C4-2B (cell line): ENCODE results near the gene GAB3.

Source experiments
- CTCF ChIP-seq: fragments of 450-650 bp; conservative IDR thresholded peaks from 2 replicates; pipeline ENCODE4 v1.5.1; 2017; ENCODE audit warnings: mild to moderate bottlenecking
- ZFX ChIP-seq: fragments of 450-650 bp; IDR thresholded peaks from 2 replicates; pipeline ENCODE4 v1.6.1; 2017

- TF ChIP-seq CTCF, result no peak
- no peak for TF ChIP-seq ZFX
Observed at GRCh38 chrX:154658957-154659356, 91.9 kb downstream of the GAB3 start.
